Testis (tissue), 3 donors: ENCODE measurements around the gene FHOD3. TPM values are rescaled to one million over a fixed set of nuclear protein-coding genes. Genes with fewer than 3 reads are reported as not detected.
A peak's percentile ranks its signal among the peaks of the same experiment; 100 is the strongest.

Source experiments
- DNase-seq: peaks from one replicate; pipeline ENCODE4 v3.0.0-alpha.2; 2019
- H3K27ac ChIP-seq, 2 donors: fragments of 200-600 bp; sonication (generic); one replicate each; pipeline ENCODE4 v1.5.1; 2019
- H3K27me3 ChIP-seq: fragments of 200-600 bp; sonication (generic); one replicate; pipeline ENCODE4 v1.5.1; 2019
- H3K36me3 ChIP-seq: fragments of 200-600 bp; sonication (generic); one replicate; pipeline ENCODE4 v1.5.1; 2017; ENCODE audit warnings: low read depth; ENCODE audit errors: missing control alignments
- H3K4me1 ChIP-seq: fragments of 200-600 bp; sonication (generic); one replicate; pipeline ENCODE4 v1.5.1; 2019
- H3K4me3 ChIP-seq, 2 donors: fragments of 200-600 bp; sonication (generic); one replicate each; pipeline ENCODE4 v1.5.1; 2017 to 2019
- H3K9me3 ChIP-seq: fragments of 200-600 bp; sonication (generic); one replicate; pipeline ENCODE4 v1.5.1; 2017
- POLR2A ChIP-seq: fragments of 450-650 bp; IDR thresholded peaks from one replicate; pipeline ENCODE4 v1.6.1; 2017; ENCODE audit warnings: antibody characterized with exemption, mild to moderate bottlenecking, moderate library complexity
- WGBS, 2 donors: methylation state at CpG; one replicate each; pipeline ENCODE4 v1.1.5; 2018; 5-methylcytosine and 5-hydroxymethylcytosine counted together
- intact Hi-C: fragments of 100-400 bp; cut with DNase I; formaldehyde crosslinking; loops from one replicate; pipeline ENCODE4 v1.15.1; 2023; ENCODE audit warnings: low total_unique reads
- polyA plus RNA-seq: library from polyadenylated mRNA; stranded (reverse); fragments of 350-450 nt; fragmentation: Illumina TruSeq; extraction: RNeasy Lipid Tissue Mini Kit (QIAGEN cat#74804); gene quantifications from one replicate; pipeline ENCODE4 v1.2.3, GENCODE V29; 2014; ENCODE audit warnings: low read depth, low replicate concordance; ENCODE audit not compliant: insufficient read depth
- total RNA-seq, 2 donors: library from RNA; depleted of rRNA; stranded (reverse); fragments of >200 nt; gene quantifications; one replicate each; pipeline ENCODE4 v1.2.3, GENCODE V29; 2016
- TF ChIP-seq, protein P1 (sequence below), 3 experiments: fragments of 450-650 bp in 2 of 3; fragments of 200-600 bp in 1 of 3; sonication (generic) in 1 of 3; IDR thresholded peaks; one replicate each; pipeline ENCODE4 v1.5.1; 2016 to 2019; ENCODE audit warnings: antibody characterized with exemption in 3 of 3, mild to moderate bottlenecking in 2 of 3, moderate library complexity in 1 of 3

FHOD3 gene
- total and polyA plus RNA-seq, 3 donors from 2014 or later, result 6.5 to 46.8 (median 37.3) TPM

DNA sequence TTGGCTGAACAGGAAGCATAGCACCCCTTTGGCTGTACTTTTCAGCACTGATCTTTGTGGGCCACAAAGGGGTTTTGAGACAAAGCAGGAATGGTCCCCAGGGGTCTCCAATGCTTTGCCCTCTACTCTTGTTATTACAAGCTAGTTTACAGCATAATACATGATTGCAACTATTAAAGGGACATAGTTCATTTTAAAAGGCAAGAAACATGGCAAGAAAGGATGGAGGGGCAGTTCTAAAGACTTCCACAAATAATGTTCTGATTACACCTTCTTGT is 196.6 kb downstream of the FHOD3 start:
- intact Hi-C loops, result no loop called here
- TF ChIP-seq POLR2A, result no peak
- TF ChIP-seq, protein P1, sequence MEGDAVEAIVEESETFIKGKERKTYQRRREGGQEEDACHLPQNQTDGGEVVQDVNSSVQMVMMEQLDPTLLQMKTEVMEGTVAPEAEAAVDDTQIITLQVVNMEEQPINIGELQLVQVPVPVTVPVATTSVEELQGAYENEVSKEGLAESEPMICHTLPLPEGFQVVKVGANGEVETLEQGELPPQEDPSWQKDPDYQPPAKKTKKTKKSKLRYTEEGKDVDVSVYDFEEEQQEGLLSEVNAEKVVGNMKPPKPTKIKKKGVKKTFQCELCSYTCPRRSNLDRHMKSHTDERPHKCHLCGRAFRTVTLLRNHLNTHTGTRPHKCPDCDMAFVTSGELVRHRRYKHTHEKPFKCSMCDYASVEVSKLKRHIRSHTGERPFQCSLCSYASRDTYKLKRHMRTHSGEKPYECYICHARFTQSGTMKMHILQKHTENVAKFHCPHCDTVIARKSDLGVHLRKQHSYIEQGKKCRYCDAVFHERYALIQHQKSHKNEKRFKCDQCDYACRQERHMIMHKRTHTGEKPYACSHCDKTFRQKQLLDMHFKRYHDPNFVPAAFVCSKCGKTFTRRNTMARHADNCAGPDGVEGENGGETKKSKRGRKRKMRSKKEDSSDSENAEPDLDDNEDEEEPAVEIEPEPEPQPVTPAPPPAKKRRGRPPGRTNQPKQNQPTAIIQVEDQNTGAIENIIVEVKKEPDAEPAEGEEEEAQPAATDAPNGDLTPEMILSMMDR (IDR thresholded peaks at IDR 0.05), result no peak
- Histone ChIP-seq H3K27ac (no peak overlapping the region), H3K4me3 (no peak overlapping the region), H3K4me1 (no peaks in the 10 kb centered on the region), H3K9me3 (no peaks in the 10 kb centered on the region), H3K36me3 (no peaks in the 10 kb centered on the region), H3K27me3 (no peaks in the 10 kb centered on the region)
- DNase-seq, result no peak

DNA sequence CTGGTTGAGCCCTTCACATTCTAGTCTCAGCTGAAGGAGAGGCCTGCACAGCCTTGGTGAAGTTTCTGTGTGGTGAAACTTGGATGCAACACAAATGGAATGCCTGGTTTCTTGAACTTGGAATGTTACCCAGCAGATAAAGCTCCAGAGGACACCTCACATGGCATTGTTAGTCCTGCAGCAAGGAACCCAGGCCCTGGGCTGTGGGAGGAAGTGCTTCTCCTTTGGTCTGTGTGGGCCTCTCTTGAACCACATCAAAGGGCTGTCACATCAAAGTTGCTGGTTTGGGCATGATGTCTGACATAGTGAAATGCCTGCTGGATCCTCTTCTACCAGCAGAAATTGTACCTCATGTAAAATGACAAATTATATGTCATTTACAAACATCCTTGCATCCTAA is 198.5 kb downstream of the FHOD3 start:
- no peak for DNase-seq
- intact Hi-C loops, result no loop called here
- Histone ChIP-seq H3K4me3 (no peak overlapping the region), H3K27ac (no peak overlapping the region), H3K4me1 (no peaks in the 10 kb centered on the region), H3K9me3 (no peaks in the 10 kb centered on the region), H3K27me3 (no peaks in the 10 kb centered on the region), H3K36me3 (no peaks in the 10 kb centered on the region)
- TF ChIP-seq, protein P1 (IDR thresholded peaks at IDR 0.05), result no peak
- no peak for TF ChIP-seq POLR2A

DNA sequence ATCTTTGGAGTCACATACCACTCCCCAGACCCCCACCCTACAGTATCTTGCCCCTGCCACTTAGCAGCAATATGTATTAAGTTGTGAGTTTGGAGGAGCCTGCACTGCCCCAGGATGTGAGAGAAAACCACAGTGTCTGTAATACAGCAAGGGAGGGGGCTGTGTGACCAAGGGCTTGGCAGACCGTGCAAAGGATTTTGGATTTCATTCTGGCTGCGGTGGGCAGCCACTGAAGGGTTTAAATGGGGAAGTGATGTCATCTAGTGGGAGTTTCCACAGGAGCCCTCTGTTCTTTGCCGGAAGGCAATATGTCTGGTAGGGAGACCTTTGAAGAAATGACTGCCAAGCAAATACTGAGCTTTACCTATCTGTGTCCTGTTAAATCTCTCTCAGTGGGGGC is 202.4 kb downstream of the FHOD3 start:
- TF ChIP-seq, protein P1 (IDR thresholded peaks at IDR 0.05), result no peak
- TF ChIP-seq POLR2A, result no peak
- H3K4me1 ChIP-seq, result no peaks in the 10 kb centered on the region
- H3K4me3 ChIP-seq, result no peak overlapping the region
- H3K36me3 ChIP-seq, result no peaks in the 10 kb centered on the region
- H3K9me3 ChIP-seq, result no peaks in the 10 kb centered on the region
- no peak overlapping the region for H3K27ac ChIP-seq
- no peaks in the 10 kb centered on the region for H3K27me3 ChIP-seq
- DNase-seq, result no peak
- intact Hi-C loops, result no loop called here
- WGBS, 2 donors, result 75 to 79% methylated on average over 3 of the region's 3 CpGs

DNA sequence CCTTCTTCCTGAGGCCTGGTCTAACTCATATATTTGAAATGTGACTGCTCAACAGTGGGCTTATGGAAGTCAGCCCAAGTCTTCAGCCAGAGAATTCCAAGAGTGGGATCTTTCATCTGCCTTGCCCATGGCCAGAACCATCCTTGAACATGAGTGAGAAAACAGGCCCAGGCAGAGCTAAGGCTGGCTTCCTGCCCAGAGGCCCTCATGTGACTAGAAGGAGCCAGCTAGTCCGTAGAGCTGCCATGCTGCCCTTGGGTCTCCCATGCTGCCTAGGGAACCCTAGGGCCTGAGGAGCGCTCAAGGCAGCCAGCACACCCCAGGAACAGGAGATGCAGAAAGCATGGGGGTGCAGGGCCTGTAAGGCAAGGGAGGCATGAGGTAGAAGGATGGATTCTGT is 203.6 kb downstream of the FHOD3 start:
- Histone ChIP-seq H3K36me3 (no peaks in the 10 kb centered on the region), H3K27ac (no peak overlapping the region), H3K4me1 (no peaks in the 10 kb centered on the region), H3K27me3 (no peaks in the 10 kb centered on the region), H3K9me3 (no peaks in the 10 kb centered on the region), H3K4me3 (no peak overlapping the region)
- DNase-seq, result peak; percentile 22
- TF ChIP-seq POLR2A, result no peak
- TF ChIP-seq, protein P1 (IDR thresholded peaks at IDR 0.05), result no peak
- intact Hi-C loops, result no loop called here
- WGBS, 2 donors, result 64 to 80% methylated on average over 2 of the region's 2 CpGs

DNA sequence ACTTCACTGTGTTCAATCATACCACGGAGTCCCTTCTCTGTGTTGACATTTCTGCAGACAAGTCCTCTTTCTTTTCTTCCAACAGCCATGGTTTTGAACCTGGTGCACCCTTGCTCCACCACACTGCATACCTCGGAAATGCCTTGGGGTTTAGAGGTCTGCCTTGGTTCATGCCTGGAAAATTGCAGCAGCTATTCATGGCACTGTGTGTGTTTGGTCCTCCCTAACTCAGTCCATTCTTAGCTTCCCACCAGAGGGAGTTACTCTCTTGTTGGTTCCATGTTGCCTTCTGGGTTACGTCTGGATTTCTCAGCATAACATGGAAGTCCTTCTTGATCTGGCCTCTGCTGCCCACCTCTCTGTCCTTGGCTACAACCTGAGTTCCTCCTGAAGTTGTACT is 206.0 kb downstream of the FHOD3 start:
- intact Hi-C loops, result no loop called here
- 73 to 92% methylated on average over 3 of the region's 3 CpGs for WGBS, 2 donors

More for the DNA sequence above, 206.0 kb downstream of the FHOD3 start:
- Histone ChIP-seq H3K9me3 (no peaks in the 10 kb centered on the region), H3K27me3 (no peaks in the 10 kb centered on the region), H3K36me3 (no peaks in the 10 kb centered on the region), H3K4me3 (no peak overlapping the region), H3K4me1 (no peaks in the 10 kb centered on the region), H3K27ac (no peak overlapping the region)
- TF ChIP-seq POLR2A, result no peak
- TF ChIP-seq, protein P1 (IDR thresholded peaks at IDR 0.05), result no peak
- no peak for DNase-seq
